WTC11 (cell line): ENCODE data around the gene LAMA2. TPM values are rescaled to one million over a fixed set of nuclear protein-coding genes. Genes with fewer than 3 reads are reported as not detected.

Source experiments
- ATAC-seq: fragments of 200-7000 bp; cut with Tn5 transposase; 2 replicates; pipeline ENCODE4 v1.10.0; 2021; ENCODE audit warnings: mild to moderate bottlenecking, moderate library complexity
- CTCF ChIA-PET: fragments of 300-600 bp; sonication (Branson Sonifier 250); formaldehyde crosslinking; loops from one replicate; lab custom pipeline; 2021; ENCODE audit warnings: antibody characterized with exemption; lab: Charles Lee
- POLR2A ChIA-PET: fragments of 350-600 bp; sonication (Branson Sonifier 250); formaldehyde crosslinking; loops from one replicate; lab custom pipeline; 2021; ENCODE audit warnings: antibody characterized with exemption; lab: Charles Lee
- DNase-seq: peaks from one replicate; pipeline ENCODE4 v3.0.0; 2021; ENCODE audit warnings: low spot score
- H3K27ac Mint-ChIP-seq: 2 replicates; pipeline ENCODE4 v1.8.0; 2021; ENCODE audit warnings: mixed read lengths
- H3K27me3 Mint-ChIP-seq: 2 replicates; pipeline ENCODE4 v1.8.0; 2021; ENCODE audit warnings: low read depth, mild to moderate bottlenecking, moderate library complexity, mixed read lengths
- H3K36me3 Mint-ChIP-seq: 2 replicates; pipeline ENCODE4 v1.8.0; 2021; ENCODE audit warnings: mixed read lengths
- H3K4me1 Mint-ChIP-seq: 2 replicates; pipeline ENCODE4 v1.8.0; 2022; ENCODE audit warnings: mixed read lengths
- H3K4me3 Mint-ChIP-seq: 2 replicates; pipeline ENCODE4 v1.8.0; 2021; ENCODE audit warnings: mild to moderate bottlenecking, moderate library complexity, mixed read lengths
- H3K9me3 Mint-ChIP-seq: 2 replicates; pipeline ENCODE4 v1.8.0; 2021; ENCODE audit warnings: mixed read lengths
- ATF2 ChIP-seq: sonication (generic); formaldehyde crosslinking; IDR thresholded peaks from 2 replicates; pipeline ENCODE4 v1.8.1; 2022; ENCODE audit warnings: low read depth, missing genetic modification reagents, borderline replicate concordance
- ATF3 ChIP-seq: sonication (generic); formaldehyde crosslinking; conservative IDR thresholded peaks from 2 replicates; pipeline ENCODE4 v1.8.1; 2022; ENCODE audit warnings: mild to moderate bottlenecking, missing genetic modification reagents
- CBFB ChIP-seq: sonication (generic); formaldehyde crosslinking; IDR thresholded peaks from 2 replicates; pipeline ENCODE4 v1.8.1; 2022; ENCODE audit warnings: mild to moderate bottlenecking, low read depth, missing genetic modification reagents
- ERG ChIP-seq: fragments of 250-450 bp; sonication (Bioruptor Pico); IDR thresholded peaks from 2 replicates; pipeline ENCODE4 v1.8.0; 2021; ENCODE audit warnings: mild to moderate bottlenecking
- GTF2I ChIP-seq: fragments of 250-450 bp; sonication (Bioruptor Pico); conservative IDR thresholded peaks from 2 replicates; pipeline ENCODE4 v1.4.0; 2021; ENCODE audit warnings: mild to moderate bottlenecking
- IRF1 ChIP-seq: sonication (generic); formaldehyde crosslinking; IDR thresholded peaks from 2 replicates; pipeline ENCODE4 v1.8.0; 2023; ENCODE audit warnings: missing genetic modification reagents
- IRF2 ChIP-seq: sonication (generic); formaldehyde crosslinking; IDR thresholded peaks from 2 replicates; pipeline ENCODE4 v1.8.0; 2022; ENCODE audit warnings: low read depth, missing genetic modification reagents, borderline replicate concordance
- JUN ChIP-seq: sonication (generic); formaldehyde crosslinking; IDR thresholded peaks from 2 replicates; pipeline ENCODE4 v1.8.0; 2023; ENCODE audit warnings: mild to moderate bottlenecking, missing genetic modification reagents
- NFATC4 ChIP-seq: fragments of 250-450 bp; sonication (Bioruptor Pico); IDR thresholded peaks from 2 replicates; pipeline ENCODE4 v1.9.0; 2021; ENCODE audit warnings: mild to moderate bottlenecking
- PREB ChIP-seq: sonication (generic); formaldehyde crosslinking; IDR thresholded peaks from 2 replicates; pipeline ENCODE4 v1.8.1; 2022; ENCODE audit warnings: mild to moderate bottlenecking, missing genetic modification reagents, moderate library complexity, borderline replicate concordance
- SMAD3 ChIP-seq: sonication (generic); formaldehyde crosslinking; IDR thresholded peaks from 2 replicates; pipeline ENCODE4 v1.8.0; 2022; ENCODE audit warnings: missing genetic modification reagents, mild to moderate bottlenecking, borderline replicate concordance
- USF1 ChIP-seq: sonication (generic); formaldehyde crosslinking; IDR thresholded peaks from 2 replicates; pipeline ENCODE4 v1.8.0; 2022; ENCODE audit warnings: mild to moderate bottlenecking, missing genetic modification reagents
- ZBTB43 ChIP-seq: sonication (generic); formaldehyde crosslinking; IDR thresholded peaks from 2 replicates; pipeline ENCODE4 v1.8.1; 2023; ENCODE audit warnings: mild to moderate bottlenecking, missing genetic modification reagents
- ZNF121 ChIP-seq: sonication (generic); formaldehyde crosslinking; IDR thresholded peaks from 2 replicates; pipeline ENCODE4 v1.8.0; 2023; ENCODE audit warnings: missing genetic modification reagents
- ZNF219 ChIP-seq: sonication (generic); formaldehyde crosslinking; IDR thresholded peaks from 2 replicates; pipeline ENCODE4 v1.8.0; 2023; ENCODE audit warnings: missing genetic modification reagents, mild to moderate bottlenecking, borderline replicate concordance
- ZNF281 ChIP-seq: sonication (generic); formaldehyde crosslinking; IDR thresholded peaks from 2 replicates; pipeline ENCODE4 v1.8.0; 2023; ENCODE audit warnings: mild to moderate bottlenecking, missing genetic modification reagents
- ZNF423 ChIP-seq: fragments of 250-450 bp; sonication (Bioruptor Pico); IDR thresholded peaks from 2 replicates; pipeline ENCODE4 v2.1.2; 2022; ENCODE audit warnings: mild to moderate bottlenecking, moderate library complexity
- ZNF512 ChIP-seq: sonication (generic); formaldehyde crosslinking; IDR thresholded peaks from 2 replicates; pipeline ENCODE4 v1.8.1; 2022; ENCODE audit warnings: missing genetic modification reagents, borderline replicate concordance
- ZNF532 ChIP-seq: fragments of 250-450 bp; sonication (Bioruptor Pico); IDR thresholded peaks from 2 replicates; pipeline ENCODE4 v1.9.0; 2021; ENCODE audit warnings: mild to moderate bottlenecking, borderline replicate concordance
- total RNA-seq: library from RNA; stranded (reverse); gene quantifications from 3 replicates; pipeline ENCODE4 v1.2.3, GENCODE V29; 2021

LAMA2 gene
- total RNA-seq, 1 experiment from 2014 or later: 6.6 TPM

- no peak for TF ChIP-seq CBFB (CRISPR knock-in tag)
- TF ChIP-seq ATF3: no peak
- no peak for TF ChIP-seq IRF1 (CRISPR knock-in tag)
- no peak for TF ChIP-seq GTF2I (CRISPR knock-in tag)
- no peak for TF ChIP-seq ZNF219 (CRISPR knock-in tag)
Observed at GRCh38 chr6:129014302-129014701, 131.4 kb downstream of the LAMA2 start (continued).

GRCh38 chr6:129015721-129016120, 132.8 kb downstream of the LAMA2 start:
- Mint-ChIP-seq H3K9me3 (peaks cover 15% of the 10 kb centered on the region), H3K27me3 (no peaks in the 10 kb centered on the region), H3K27ac (no peak overlapping the region), H3K4me1 (peaks cover 6% of the 10 kb centered on the region; the same call in 1 of the 2 replicates), H3K36me3 (peaks cover 4% of the 10 kb centered on the region; the same call in 1 of the 2 replicates), H3K4me3 (no peak overlapping the region)
- POLR2A ChIA-PET: interaction anchor here (0.6 kb wide), 1 partner anchor 9 kb away, joined by 3 read pairs; no protein-coding TSS in a partner anchor
- TF ChIP-seq ZNF532 (CRISPR knock-in tag) (no peak), PREB (CRISPR knock-in tag) (no peak), ZBTB43 (CRISPR knock-in tag) (no peak), GTF2I (CRISPR knock-in tag) (no peak), ZNF423 (no peak), IRF2 (CRISPR knock-in tag) (no peak), SMAD3 (CRISPR knock-in tag) (no peak), ERG (CRISPR knock-in tag) (no peak), ZNF281 (CRISPR knock-in tag) (no peak), ATF2 (CRISPR knock-in tag) (no peak), ZNF121 (CRISPR knock-in tag) (no peak), USF1 (CRISPR knock-in tag) (no peak), JUN (CRISPR knock-in tag) (no peak), ZNF512 (CRISPR knock-in tag) (no peak), NFATC4 (CRISPR knock-in tag) (no peak)
- DNase-seq: no peak
- CTCF ChIA-PET: no interaction called here
- ATAC-seq: no peak
